SK-N-SH treated with all-trans-retinoic acid at 6 μM for 48 hours (cell line): Measurements from ENCODE around the gene CFD.

ENCODE experiments used
- ATAC-seq: fragments of 200-7000 bp; cut with Tn5 transposase; 3 replicates; pipeline ENCODE4 v1.9.1; 2020; ENCODE audit warnings: mild to moderate bottlenecking, moderate library complexity
- ARNTL ChIP-seq: fragments of 450-650 bp; formaldehyde crosslinking; IDR thresholded peaks from 2 replicates; pipeline ENCODE4 v1.5.0; 2020; ENCODE audit warnings: low read depth, mild to moderate bottlenecking, moderate library complexity, borderline replicate concordance
- BACH2 ChIP-seq: fragments of 250-450 bp; sonication (Bioruptor Pico); IDR thresholded peaks from 2 replicates; pipeline ENCODE4 v1.9.0; 2021; ENCODE audit warnings: mild to moderate bottlenecking, borderline replicate concordance
- CREB5 ChIP-seq: fragments of 250-450 bp; sonication (Bioruptor Pico); IDR thresholded peaks from 2 replicates; pipeline ENCODE4 v1.5.1; 2020; ENCODE audit warnings: low read depth, mild to moderate bottlenecking, moderate library complexity
- CSDC2 ChIP-seq: fragments of 250-450 bp; sonication (Bioruptor Pico); IDR thresholded peaks from 2 replicates; pipeline ENCODE4 v1.5.0; 2020; ENCODE audit warnings: mild to moderate bottlenecking, moderate library complexity
- ESRRG ChIP-seq: fragments of 250-450 bp; sonication (Bioruptor Pico); IDR thresholded peaks from 2 replicates; pipeline ENCODE4 v1.6.1; 2021; ENCODE audit warnings: mild to moderate bottlenecking
- GLIS3 ChIP-seq: fragments of 250-450 bp; sonication (Bioruptor Pico); IDR thresholded peaks from 2 replicates; pipeline ENCODE4 v1.5.0; 2020; ENCODE audit warnings: mild to moderate bottlenecking, moderate library complexity
- ISL1 ChIP-seq: fragments of 250-450 bp; sonication (Bioruptor Pico); IDR thresholded peaks from 2 replicates; pipeline ENCODE4 v2.1.2; 2022; ENCODE audit warnings: mild to moderate bottlenecking, moderate library complexity
- POU6F1 ChIP-seq: fragments of 250-450 bp; sonication (Bioruptor Pico); IDR thresholded peaks from 2 replicates; pipeline ENCODE4 v1.8.0; 2021; ENCODE audit warnings: low read depth, mild to moderate bottlenecking, moderate library complexity, borderline replicate concordance
- RARB ChIP-seq: fragments of 250-450 bp; sonication (Bioruptor Pico); IDR thresholded peaks from 2 replicates; pipeline ENCODE4 v1.8.0; 2021; ENCODE audit warnings: mild to moderate bottlenecking, moderate library complexity
- TCF4 ChIP-seq: fragments of 250-450 bp; sonication (Bioruptor Pico); IDR thresholded peaks from 2 replicates; pipeline ENCODE4 v1.8.0; 2021; ENCODE audit warnings: mild to moderate bottlenecking, moderate library complexity, borderline replicate concordance
- TOX ChIP-seq: fragments of 250-450 bp; sonication (Bioruptor Pico); IDR thresholded peaks from 2 replicates; pipeline ENCODE4 v1.8.0; 2021; ENCODE audit warnings: mild to moderate bottlenecking, moderate library complexity, borderline replicate concordance
- TSHZ2 ChIP-seq: fragments of 250-450 bp; sonication (Bioruptor Pico); IDR thresholded peaks from 2 replicates; pipeline ENCODE4 v1.5.0; 2020; ENCODE audit warnings: mild to moderate bottlenecking, moderate library complexity
- ZC3H10 ChIP-seq: fragments of 250-450 bp; sonication (Bioruptor Pico); IDR thresholded peaks from 2 replicates; pipeline ENCODE4 v1.5.1; 2021; ENCODE audit warnings: mild to moderate bottlenecking, moderate library complexity
- ZFP3 ChIP-seq: fragments of 250-450 bp; sonication (Bioruptor Pico); IDR thresholded peaks from 2 replicates; pipeline ENCODE4 v1.5.0; 2020; ENCODE audit warnings: mild to moderate bottlenecking, moderate library complexity
- ZNF565 ChIP-seq: fragments of 450-650 bp; formaldehyde crosslinking; conservative IDR thresholded peaks from 2 replicates; pipeline ENCODE4 v1.5.0; 2020; ENCODE audit warnings: low read depth, mild to moderate bottlenecking, moderate library complexity
- ZNF70 ChIP-seq: fragments of 450-650 bp; formaldehyde crosslinking; IDR thresholded peaks from 2 replicates; pipeline ENCODE4 v1.5.0; 2020; ENCODE audit warnings: mild to moderate bottlenecking, moderate library complexity
- ZNF8 ChIP-seq: fragments of 450-650 bp; formaldehyde crosslinking; IDR thresholded peaks from 2 replicates; pipeline ENCODE4 v1.5.0; 2020; ENCODE audit warnings: mild to moderate bottlenecking, moderate library complexity

Gene CFD

GRCh38 chr19:870963-871401, 11.5 kb downstream of the CFD start:
- no peak for TF ChIP-seq CREB5 (CRISPR knock-in tag)
- TF ChIP-seq BACH2 (CRISPR knock-in tag) = no peak
- no peak for TF ChIP-seq ISL1 (CRISPR knock-in tag)
- no peak for TF ChIP-seq ARNTL (CRISPR knock-in tag)
- no peak for TF ChIP-seq ZFP3 (CRISPR knock-in tag)
- TF ChIP-seq TOX (CRISPR knock-in tag) = no peak
- no peak; the same call in 2 of the 3 replicates for ATAC-seq

GRCh38 chr19:871446-872265, 12.2 kb downstream of the CFD start:
- TF ChIP-seq POU6F1 = no peak
- no peak for ATAC-seq

- no peak for TF ChIP-seq TOX (CRISPR knock-in tag)
- TF ChIP-seq BACH2 (CRISPR knock-in tag) = no peak
- no peak for TF ChIP-seq ZFP3 (CRISPR knock-in tag)
- TF ChIP-seq CSDC2 (CRISPR knock-in tag) = no peak
- TF ChIP-seq ISL1 (CRISPR knock-in tag) = no peak
- no peak for TF ChIP-seq ZNF565
- TF ChIP-seq GLIS3 (CRISPR knock-in tag) = no peak
- no peak for TF ChIP-seq TCF4 (CRISPR knock-in tag)
- TF ChIP-seq RARB (CRISPR knock-in tag) = no peak
- no peak for TF ChIP-seq ARNTL (CRISPR knock-in tag)
- TF ChIP-seq ZNF70 = no peak
- no peak for TF ChIP-seq ZNF8 (CRISPR knock-in tag)
- no peak for ATAC-seq
These were observed 12.9 kb downstream of the CFD start for GRCh38 chr19:872266-872951.

GRCh38 chr19:873084-873483, 13.6 kb downstream of the CFD start:
- peak; percentile 18; the same call in 1 of the 3 replicates for ATAC-seq
- TF ChIP-seq ZC3H10 (CRISPR knock-in tag) (no peak), ISL1 (CRISPR knock-in tag) (no peak)

- no peak for ATAC-seq
- TF ChIP-seq ZNF70 = no peak
- TF ChIP-seq ESRRG = no peak
- no peak for TF ChIP-seq ISL1 (CRISPR knock-in tag)
- TF ChIP-seq ZNF8 (CRISPR knock-in tag) = no peak
- no peak for TF ChIP-seq TSHZ2 (CRISPR knock-in tag)
- TF ChIP-seq TCF4 (CRISPR knock-in tag) = no peak
- no peak for TF ChIP-seq BACH2 (CRISPR knock-in tag)
- no peak for TF ChIP-seq ARNTL (CRISPR knock-in tag)
- no peak for TF ChIP-seq GLIS3 (CRISPR knock-in tag)
These were observed 14.1 kb downstream of the CFD start for GRCh38 chr19:873561-874041.
